ENCODE data around the gene TMEM190. TPM values are rescaled to one million over a fixed set of nuclear protein-coding genes. Genes with fewer than 3 reads are reported as not detected.

The TMEM190 gene
- total and polyA plus RNA-seq, 10 of the 15 experiments (the other 5 are each of a cell fraction or from before 2014, with no cell fraction given) = not detected

GRCh38 chr19:55382522-55383054 is 6.0 kb downstream of the TMEM190 start:
- H3K4me3 ChIP-seq = peak overlapping the region; percentile 72; the same call in 1 of the 2 replicates
- intact Hi-C loops (cut with micrococcal nuclease; ENCODE audit: unreplicated experiment) = loop anchor here (5.0 to 10.0 kb wide), 3 partner anchors 80 to 768 kb away; partner anchors contain the start of gene PPP6R1

More at GRCh38 chr19:55382522-55383054, 6.0 kb downstream of the TMEM190 start:
- Histone ChIP-seq H3K9me3 (replicated peaks; ENCODE audit: control insufficient read depth, insufficient read depth, low read length) (no peaks in the 10 kb centered on the region), H3K79me2 (ENCODE audit: control insufficient read depth, insufficient read depth, low read length) (peaks cover 25% of the 10 kb centered on the region), H2AFZ (ENCODE audit: control insufficient read depth, low read depth, low read length) (no peak overlapping the region), H3K9ac (ENCODE audit: control insufficient read depth, insufficient read depth, low read length) (peak overlapping the region; percentile 58), H3K36me3 (ENCODE audit: control insufficient read depth in 2 of 2, insufficient read depth in 2 of 2, low read length in 1 of 2) (peaks cover 3 to 7% of the 10 kb centered on the region in 2 experiments; a peak in 2 of 4 replicates), H4K20me1 (ENCODE audit: control insufficient read depth, insufficient read depth) (peaks cover 11% of the 10 kb centered on the region), H3K4me1 (ENCODE audit: control insufficient read depth, insufficient read depth, low read length) (peaks cover 15% of the 10 kb centered on the region), H3K27ac (ENCODE audit: control insufficient read depth, insufficient read depth) (no peak overlapping the region), H3K4me2 (ENCODE audit: control insufficient read depth, insufficient read depth) (peak overlapping the region; percentile 58), H3K27me3 (replicated peaks in 1 of 2; ENCODE audit: control insufficient read depth in 2 of 2, insufficient read depth in 2 of 2, low read length in 1 of 2) (no peaks in the 10 kb centered on the region)
- WGBS (ENCODE audit: insufficient coverage, insufficient replicate concordance, low lambda C conversion rate, missing lambda C conversion rate) = 65% methylated on average over 3 of the region's 3 CpGs
- no TSS peak for BruUV-seq (replicated peaks)
- no peak for DNase-seq (ENCODE audit: low read depth, low spot score)
- in situ Hi-C loops (cut with MboI) = no loop called here
- TF ChIP-seq TCF3 (IDR thresholded peaks at IDR 0.05; ENCODE audit: borderline replicate concordance, insufficient read depth, low read depth, low read length) = no peak
- TF ChIP-seq CUX1 (IDR thresholded peaks at IDR 0.05; ENCODE audit: insufficient replicate concordance, low read depth, low read length) = no peak
- no peak for TF ChIP-seq TARDBP (IDR thresholded peaks at IDR 0.05; ENCODE audit: borderline replicate concordance)
- TF ChIP-seq, protein P1, sequence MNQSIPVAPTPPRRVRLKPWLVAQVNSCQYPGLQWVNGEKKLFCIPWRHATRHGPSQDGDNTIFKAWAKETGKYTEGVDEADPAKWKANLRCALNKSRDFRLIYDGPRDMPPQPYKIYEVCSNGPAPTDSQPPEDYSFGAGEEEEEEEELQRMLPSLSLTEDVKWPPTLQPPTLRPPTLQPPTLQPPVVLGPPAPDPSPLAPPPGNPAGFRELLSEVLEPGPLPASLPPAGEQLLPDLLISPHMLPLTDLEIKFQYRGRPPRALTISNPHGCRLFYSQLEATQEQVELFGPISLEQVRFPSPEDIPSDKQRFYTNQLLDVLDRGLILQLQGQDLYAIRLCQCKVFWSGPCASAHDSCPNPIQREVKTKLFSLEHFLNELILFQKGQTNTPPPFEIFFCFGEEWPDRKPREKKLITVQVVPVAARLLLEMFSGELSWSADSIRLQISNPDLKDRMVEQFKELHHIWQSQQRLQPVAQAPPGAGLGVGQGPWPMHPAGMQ (IDR thresholded peaks at IDR 0.05; ENCODE audit: borderline replicate concordance) = no peak
- TF ChIP-seq, protein P2, sequence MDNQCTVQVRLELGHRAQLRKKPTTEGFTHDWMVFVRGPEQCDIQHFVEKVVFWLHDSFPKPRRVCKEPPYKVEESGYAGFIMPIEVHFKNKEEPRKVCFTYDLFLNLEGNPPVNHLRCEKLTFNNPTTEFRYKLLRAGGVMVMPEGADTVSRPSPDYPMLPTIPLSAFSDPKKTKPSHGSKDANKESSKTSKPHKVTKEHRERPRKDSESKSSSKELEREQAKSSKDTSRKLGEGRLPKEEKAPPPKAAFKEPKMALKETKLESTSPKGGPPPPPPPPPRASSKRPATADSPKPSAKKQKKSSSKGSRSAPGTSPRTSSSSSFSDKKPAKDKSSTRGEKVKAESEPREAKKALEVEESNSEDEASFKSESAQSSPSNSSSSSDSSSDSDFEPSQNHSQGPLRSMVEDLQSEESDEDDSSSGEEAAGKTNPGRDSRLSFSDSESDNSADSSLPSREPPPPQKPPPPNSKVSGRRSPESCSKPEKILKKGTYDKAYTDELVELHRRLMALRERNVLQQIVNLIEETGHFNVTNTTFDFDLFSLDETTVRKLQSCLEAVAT (IDR thresholded peaks at IDR 0.05) = no peak
- no peak for TF ChIP-seq PBX3 (IDR thresholded peaks at IDR 0.05; ENCODE audit: insufficient replicate concordance, low read depth, low read length)
- TF ChIP-seq SUZ12 (IDR thresholded peaks at IDR 0.05; ENCODE audit: unreplicated experiment) = no peak
- ChIA-PET SMC1A (ENCODE audit: uncharacterized antibody, unreplicated experiment) (interaction anchor here (0.8 to 3.1 kb wide), 4 partner anchors 44 to 241 kb away, joined by 3 to 22 read pairs (median 10); partner anchors contain the start of gene KMT5C), POLR2A (interaction anchor here (1.1 to 3.1 kb wide), 5 partner anchors 24 to 272 kb away, joined by 3 to 26 read pairs (median 19); partner anchors contain the start of genes KMT5C, U2AF2 and UBE2S), CTCF (interaction anchor here (1.0 to 3.4 kb wide), 6 partner anchors 43 to 223 kb away, joined by 3 to 49 read pairs (median 11); partner anchors contain the start of gene KMT5C), RAD21 (ENCODE audit: unreplicated experiment) (interaction anchor here (0.7 to 3.1 kb wide), 4 partner anchors 44 to 242 kb away, joined by 4 to 28 read pairs (median 16); partner anchors contain the start of gene KMT5C)
- ATAC-seq = no peak
- no peak for FAIRE-seq

Measured in GM12878 (cell line).